ENCODE data around the gene MAP2K5.

- no peak for TF ChIP-seq POLR2A (IDR thresholded peaks at IDR 0.05)
- TF ChIP-seq, protein P1, sequence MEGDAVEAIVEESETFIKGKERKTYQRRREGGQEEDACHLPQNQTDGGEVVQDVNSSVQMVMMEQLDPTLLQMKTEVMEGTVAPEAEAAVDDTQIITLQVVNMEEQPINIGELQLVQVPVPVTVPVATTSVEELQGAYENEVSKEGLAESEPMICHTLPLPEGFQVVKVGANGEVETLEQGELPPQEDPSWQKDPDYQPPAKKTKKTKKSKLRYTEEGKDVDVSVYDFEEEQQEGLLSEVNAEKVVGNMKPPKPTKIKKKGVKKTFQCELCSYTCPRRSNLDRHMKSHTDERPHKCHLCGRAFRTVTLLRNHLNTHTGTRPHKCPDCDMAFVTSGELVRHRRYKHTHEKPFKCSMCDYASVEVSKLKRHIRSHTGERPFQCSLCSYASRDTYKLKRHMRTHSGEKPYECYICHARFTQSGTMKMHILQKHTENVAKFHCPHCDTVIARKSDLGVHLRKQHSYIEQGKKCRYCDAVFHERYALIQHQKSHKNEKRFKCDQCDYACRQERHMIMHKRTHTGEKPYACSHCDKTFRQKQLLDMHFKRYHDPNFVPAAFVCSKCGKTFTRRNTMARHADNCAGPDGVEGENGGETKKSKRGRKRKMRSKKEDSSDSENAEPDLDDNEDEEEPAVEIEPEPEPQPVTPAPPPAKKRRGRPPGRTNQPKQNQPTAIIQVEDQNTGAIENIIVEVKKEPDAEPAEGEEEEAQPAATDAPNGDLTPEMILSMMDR (IDR thresholded peaks at IDR 0.05) = no peak
- TF ChIP-seq POLR2AphosphoS5 (IDR thresholded peaks at IDR 0.05) = no peak
- TF ChIP-seq EP300 (IDR thresholded peaks at IDR 0.05) = no peak
These were observed 267.4 kb downstream of the MAP2K5 start for GRCh38 chr15:67809866-67810265.
